CD14-positive monocyte (primary cell): ENCODE data around the gene APOBEC2. TPM values are rescaled to one million over a fixed set of nuclear protein-coding genes. Genes with fewer than 3 reads are reported as not detected.

Source experiments
- DNase-seq, 3 donors: peaks; one replicate each; pipeline ENCODE4 v3.0.0-alpha.2; 2011 to 2022
- H2AFZ ChIP-seq: 2 replicates; pipeline ENCODE4 v1.6.0; 2012; ENCODE audit warnings: mild to moderate bottlenecking, low read depth, low read length, inconsistent platforms; ENCODE audit not compliant: insufficient read depth, poor library complexity, severe bottlenecking
- H3K27ac ChIP-seq, 2 donors: 1 replicate in 1 of 2; 2 replicates in 1 of 2; pipeline ENCODE4 v1.5.1; 2012 to 2013; ENCODE audit warnings: low read length in 2 of 2, control low read depth in 1 of 2, inconsistent platforms in 1 of 2, low read depth in 1 of 2, mild to moderate bottlenecking in 1 of 2
- H3K27me3 ChIP-seq, 2 donors: one replicate each; pipeline versions ENCODE4 v1.6.0 to v1.6.1; 2011 to 2013; ENCODE audit warnings: low read length in 2 of 2; ENCODE audit not compliant: control insufficient read depth in 2 of 2, insufficient read depth in 2 of 2
- H3K36me3 ChIP-seq, 2 donors: replicated peaks in 1 of 2; 1 replicate in 1 of 2; 2 replicates in 1 of 2; pipeline versions ENCODE4 v1.5.1 to v1.6.1; 2012 to 2013; ENCODE audit warnings: low read length in 2 of 2, control low read depth in 1 of 2, inconsistent platforms in 1 of 2, mild to moderate bottlenecking in 1 of 2; ENCODE audit not compliant: insufficient read depth in 2 of 2, control insufficient read depth in 1 of 2
- H3K4me1 ChIP-seq, 2 donors: 1 replicate in 1 of 2; 2 replicates in 1 of 2; pipeline versions ENCODE4 v1.5.1 to v1.6.1; 2012 to 2013; ENCODE audit warnings: low read length in 2 of 2, control low read depth in 1 of 2, inconsistent platforms in 1 of 2, mild to moderate bottlenecking in 1 of 2, moderate library complexity in 1 of 2; ENCODE audit not compliant: insufficient read depth in 2 of 2, control insufficient read depth in 1 of 2
- H3K4me2 ChIP-seq: replicated peaks from 2 replicates; pipeline ENCODE3; 2012; ENCODE audit warnings: low read length, moderate library complexity, mild to moderate bottlenecking; ENCODE audit not compliant: poor library complexity, severe bottlenecking; ENCODE audit errors: extremely low read depth
- H3K4me3 ChIP-seq, 3 experiments: fragments of 200-600 bp in 1 of 3; sonication (generic) in 1 of 3; replicated peaks in 1 of 3; 1 replicate in 2 of 3; 2 replicates in 1 of 3; pipeline ENCODE4 v1.5.1; 2011 to 2013; ENCODE audit warnings: low read length in 3 of 3, mild to moderate bottlenecking in 3 of 3, control low read depth in 2 of 3, low read depth in 2 of 3, inconsistent platforms in 1 of 3, moderate library complexity in 1 of 3
- H3K79me2 ChIP-seq: 2 replicates; pipeline ENCODE4 v1.6.0; 2012; ENCODE audit warnings: mild to moderate bottlenecking, control low read depth, inconsistent platforms, low read length, moderate library complexity; ENCODE audit not compliant: insufficient read depth
- H3K9ac ChIP-seq: 2 replicates; pipeline ENCODE4 v1.6.0; 2017; ENCODE audit warnings: low read length, mild to moderate bottlenecking; ENCODE audit not compliant: insufficient read depth, poor library complexity, severe bottlenecking
- H3K9me3 ChIP-seq, 2 donors: replicated peaks in 1 of 2; 1 replicate in 1 of 2; 2 replicates in 1 of 2; pipeline versions ENCODE4 v1.5.1 to v1.6.1; 2012 to 2013; ENCODE audit warnings: low read length in 2 of 2, control low read depth in 1 of 2; ENCODE audit not compliant: control insufficient read depth in 1 of 2, insufficient read depth in 1 of 2
- H4K20me1 ChIP-seq: 2 replicates; pipeline ENCODE4 v1.6.0; 2012; ENCODE audit warnings: mild to moderate bottlenecking, low read length, control low read depth, moderate library complexity; ENCODE audit not compliant: insufficient read depth
- H3K27ac Mint-ChIP-seq, 7 donors: one replicate each; pipeline ENCODE4 v1.8.0; 2020; ENCODE audit warnings: mild to moderate bottlenecking in 7 of 7, mixed read lengths in 7 of 7, moderate library complexity in 6 of 7, inconsistent platforms in 2 of 7
- H3K27me3 Mint-ChIP-seq, 3 donors: one replicate each; pipeline ENCODE4 v1.8.0; 2021 to 2022; ENCODE audit warnings: low read depth in 3 of 3, mild to moderate bottlenecking in 3 of 3, mixed read lengths in 3 of 3, moderate library complexity in 3 of 3, inconsistent platforms in 1 of 3
- H3K36me3 Mint-ChIP-seq, 2 donors: one replicate each; pipeline ENCODE4 v1.8.0; 2020; ENCODE audit warnings: mixed read lengths in 2 of 2, inconsistent platforms in 1 of 2, mild to moderate bottlenecking in 1 of 2
- H3K4me1 Mint-ChIP-seq: one replicate; pipeline ENCODE4 v1.8.0; 2020; ENCODE audit warnings: mild to moderate bottlenecking, mixed read lengths
- H3K4me3 Mint-ChIP-seq, 2 donors: one replicate each; pipeline ENCODE4 v1.8.0; 2020; ENCODE audit warnings: mild to moderate bottlenecking in 2 of 2, mixed read lengths in 2 of 2, moderate library complexity in 1 of 2
- H3K9me3 Mint-ChIP-seq, 7 donors: one replicate each; pipeline ENCODE4 v1.8.0; 2020 to 2022; ENCODE audit warnings: mixed read lengths in 7 of 7, mild to moderate bottlenecking in 6 of 7, moderate library complexity in 6 of 7, inconsistent platforms in 2 of 7
- CTCF ChIP-seq: fragments of 200-600 bp; IDR thresholded peaks from one replicate; pipeline ENCODE4 v1.8.0; 2022; ENCODE audit warnings: antibody characterized with exemption, mild to moderate bottlenecking
- whole genome bisulfite sequencing: methylation state at CpG from one replicate; pipeline ENCODE4 v1.1.5; 2013; ENCODE audit warnings: missing lambda C conversion rate; ENCODE audit not compliant: insufficient coverage; 5-methylcytosine and 5-hydroxymethylcytosine counted together
- intact Hi-C, 2 donors: fragments of 100-400 bp; cut with micrococcal nuclease; formaldehyde crosslinking; loops; one replicate each; pipeline versions ENCODE4 v1.15.0 to v1.15.1; 2023
- polyA plus RNA-seq, 3 donors: library from polyadenylated mRNA; depleted of rRNA in 1 of 3; unstranded in 2 of 3; stranded (reverse) in 1 of 3; fragments of 300-500 nt in 2 of 3; fragments of >200 nt in 1 of 3; fragmentation: Illumina TruSeq in 2 of 3; gene quantifications; 1 replicate in 2 of 3; 2 replicates in 1 of 3; pipeline ENCODE4 v1.2.3, GENCODE V29; 2012 to 2021

Gene APOBEC2
- polyA plus RNA-seq, 3 donors: 0.14 to 0.42 TPM; not detected in 1

- peaks cover 4% of the 10 kb centered on the region in 2 donors for H3K36me3 Mint-ChIP-seq
- H4K20me1 ChIP-seq: no peaks in the 10 kb centered on the region
- TF ChIP-seq CTCF: no peak
- peak overlapping the region; percentile 31 for H3K4me2 ChIP-seq
- peak overlapping the region in 1 of 2 donors; percentile 34 for H3K27ac ChIP-seq
- peak overlapping the region; percentile 1 to 90 (median 70) for H3K27ac Mint-ChIP-seq
- H3K4me1 Mint-ChIP-seq: peaks cover 16% of the 10 kb centered on the region
- H3K36me3 ChIP-seq: no peaks in the 10 kb centered on the region
- peak overlapping the region in 1 of 3 experiments; percentile 27 for H3K4me3 ChIP-seq
- no peaks in the 10 kb centered on the region for H3K79me2 ChIP-seq
- H3K9me3 Mint-ChIP-seq: peaks cover 0 to 2% (median 0%) of the 10 kb centered on the region in 7 donors
- H3K4me3 Mint-ChIP-seq: peak overlapping the region; percentile 2 to 82
- H3K4me1 ChIP-seq: peaks cover 19% of the 10 kb centered on the region in 2 donors
- no peak overlapping the region for H3K9ac ChIP-seq
- H3K27me3 ChIP-seq: no peaks in the 10 kb centered on the region
- peaks cover 0 to 4% (median 2%) of the 10 kb centered on the region in 3 donors for H3K27me3 Mint-ChIP-seq
- peak; percentile 44 to 63 (median 60) for DNase-seq
- 22% methylated on average over 5 of the region's 5 CpGs for WGBS
- no peak overlapping the region for H2AFZ ChIP-seq
- intact Hi-C loops: no loop called here
- H3K9me3 ChIP-seq: no peaks in the 10 kb centered on the region
Observed at GRCh38 chr6:41051873-41052272, 1.1 kb upstream of the APOBEC2 start.

- no peak overlapping the region for H3K4me3 ChIP-seq
- no peak overlapping the region for H3K27ac ChIP-seq
- intact Hi-C loops: no loop called here
- H3K79me2 ChIP-seq: no peaks in the 10 kb centered on the region
- no peak for DNase-seq
- H3K4me3 Mint-ChIP-seq: no peak overlapping the region
- no peak overlapping the region for H2AFZ ChIP-seq
- H3K36me3 ChIP-seq: no peaks in the 10 kb centered on the region
- H3K4me2 ChIP-seq: no peak overlapping the region
- H3K9me3 Mint-ChIP-seq: peaks cover 0 to 2% (median 0%) of the 10 kb centered on the region in 7 donors
- H3K27me3 Mint-ChIP-seq: peaks cover 0 to 4% (median 1%) of the 10 kb centered on the region in 3 donors
- no peak for TF ChIP-seq CTCF
- WGBS: 100% methylated on average over 2 of the region's 3 CpGs
- peaks cover 16% of the 10 kb centered on the region for H3K4me1 Mint-ChIP-seq
- H3K36me3 Mint-ChIP-seq: peaks cover 9 to 14% of the 10 kb centered on the region in 2 donors
- H3K27ac Mint-ChIP-seq: no peak overlapping the region
- H4K20me1 ChIP-seq: no peaks in the 10 kb centered on the region
- no peaks in the 10 kb centered on the region for H3K27me3 ChIP-seq
- no peak overlapping the region for H3K9ac ChIP-seq
- peaks cover 19% of the 10 kb centered on the region in 2 donors for H3K4me1 ChIP-seq
- H3K9me3 ChIP-seq: no peaks in the 10 kb centered on the region
Observed at GRCh38 chr6:41054511-41054910, 1.5 kb downstream of the APOBEC2 start.
